ENCODE results near the gene VKORC1L1. TPM values are rescaled to one million over a fixed set of nuclear protein-coding genes. Genes with fewer than 3 reads are reported as not detected.
"Not testable (repeated sequence)": the region's sequence is repeated elsewhere in the genome, so short reads cannot be mapped to it uniquely, and the experiment has no call there.

VKORC1L1 gene
- total RNA-seq, 1 donor from 2014 or later, result 147 TPM

- DNase-seq (ENCODE audit: low spot score), result not testable (repeated sequence)
Observed at GRCh38 chr7:65880242-65880641, 7.4 kb downstream of the VKORC1L1 start.

GRCh38 chr7:65884983-65885382 lies 12.1 kb downstream of the VKORC1L1 start:
- DNase-seq (ENCODE audit: low spot score), result not testable (repeated sequence)

- not testable (repeated sequence) for DNase-seq (ENCODE audit: low spot score)
Observed at GRCh38 chr7:65885533-65885932, 12.7 kb downstream of the VKORC1L1 start.

GRCh38 chr7:65888434-65889156 lies 15.7 kb downstream of the VKORC1L1 start:
- DNase-seq (ENCODE audit: low spot score), result not testable (repeated sequence)

- not testable (repeated sequence) for DNase-seq (ENCODE audit: low spot score)
Observed at GRCh38 chr7:65889722-65890121, 16.8 kb downstream of the VKORC1L1 start.

GRCh38 chr7:65892161-65892560 lies 19.3 kb downstream of the VKORC1L1 start:
- no peak for DNase-seq (ENCODE audit: low spot score)

GRCh38 chr7:65892835-65893234 lies 20.0 kb downstream of the VKORC1L1 start:
- no peak for DNase-seq (ENCODE audit: low spot score)

- DNase-seq (ENCODE audit: low spot score), result no peak
Observed at GRCh38 chr7:65896279-65896870, 23.5 kb downstream of the VKORC1L1 start.

- DNase-seq (ENCODE audit: low spot score), result not testable (repeated sequence)
Observed at GRCh38 chr7:65897289-65897688, 24.4 kb downstream of the VKORC1L1 start.

- not testable (repeated sequence) for DNase-seq (ENCODE audit: low spot score)
Observed at GRCh38 chr7:65898677-65899447, 26.0 kb downstream of the VKORC1L1 start.

GRCh38 chr7:65902306-65902705 lies 29.4 kb downstream of the VKORC1L1 start:
- DNase-seq (ENCODE audit: low spot score), result no peak

- DNase-seq (ENCODE audit: low spot score), result no peak
Observed at GRCh38 chr7:65907501-65908198, 34.8 kb downstream of the VKORC1L1 start.

- no peak for DNase-seq (ENCODE audit: low spot score)
Observed at GRCh38 chr7:65910237-65910636, 37.4 kb downstream of the VKORC1L1 start.

- DNase-seq (ENCODE audit: low spot score), result no peak
Observed at GRCh38 chr7:65912237-65912636, 39.4 kb downstream of the VKORC1L1 start.

- no peak for DNase-seq (ENCODE audit: low spot score)
Observed at GRCh38 chr7:65915921-65916657, 43.2 kb downstream of the VKORC1L1 start.

- no peak for DNase-seq (ENCODE audit: low spot score)
Observed at GRCh38 chr7:65923316-65923715, 50.4 kb downstream of the VKORC1L1 start.

- DNase-seq (ENCODE audit: low spot score), result no peak
Observed at GRCh38 chr7:65924193-65924592, 51.3 kb downstream of the VKORC1L1 start.

GRCh38 chr7:65925040-65925439 lies 52.2 kb downstream of the VKORC1L1 start:
- no peak for DNase-seq (ENCODE audit: low spot score)

GRCh38 chr7:65926588-65926987 lies 53.7 kb downstream of the VKORC1L1 start:
- no peak for DNase-seq (ENCODE audit: low spot score)

All from mesenteric fat pad (tissue), 1 donor.